HFFc6 (cell line): Measurements from ENCODE around the gene RBMS1. TPM values are rescaled to one million over a fixed set of nuclear protein-coding genes. Genes with fewer than 3 reads are reported as not detected.

Experiments
- DNase-seq: peaks from one replicate; pipeline ENCODE4 v3.0.0-alpha.2; 2018
- H3K27ac Mint-ChIP-seq: 2 replicates; pipeline ENCODE4 v1.8.0; 2020; ENCODE audit warnings: mild to moderate bottlenecking, mixed read lengths
- H3K27me3 Mint-ChIP-seq: 2 replicates; pipeline ENCODE4 v1.8.0; 2021; ENCODE audit warnings: mild to moderate bottlenecking, moderate library complexity, mixed read lengths; ENCODE audit not compliant: insufficient read depth
- H3K36me3 Mint-ChIP-seq: 2 replicates; pipeline ENCODE4 v1.8.0; 2021; ENCODE audit warnings: low read depth, mixed read lengths
- H3K4me1 Mint-ChIP-seq: 2 replicates; pipeline ENCODE4 v1.8.0; 2020; ENCODE audit warnings: low read depth, mixed read lengths
- H3K4me3 Mint-ChIP-seq: 2 replicates; pipeline ENCODE4 v1.8.0; 2020; ENCODE audit warnings: mild to moderate bottlenecking, moderate library complexity, mixed read lengths
- H3K9me3 Mint-ChIP-seq: 2 replicates; pipeline ENCODE4 v1.8.0; 2020; ENCODE audit warnings: mild to moderate bottlenecking, mixed read lengths
- total RNA-seq, 6 experiments: library from RNA; stranded (reverse); fragmentation: NEBNext Ultra II Directional; extraction: Animal tissue kit (Norgen Biotek cat#: 25700); gene quantifications; 2 replicates in 1 of 6; 3 replicates in 5 of 6; pipeline ENCODE4 v1.2.3, GENCODE V29; 2021
- TF ChIP-seq, protein P1 (sequence below): fragments of 200-600 bp; sonication (generic); IDR thresholded peaks from 2 replicates; pipeline ENCODE4 v1.5.0; 2021; ENCODE audit warnings: antibody characterized with exemption, mild to moderate bottlenecking

RBMS1 gene
- total RNA-seq, 6 experiments from 2014 or later: 88.7 to 111 (median 96.1) TPM

DNA sequence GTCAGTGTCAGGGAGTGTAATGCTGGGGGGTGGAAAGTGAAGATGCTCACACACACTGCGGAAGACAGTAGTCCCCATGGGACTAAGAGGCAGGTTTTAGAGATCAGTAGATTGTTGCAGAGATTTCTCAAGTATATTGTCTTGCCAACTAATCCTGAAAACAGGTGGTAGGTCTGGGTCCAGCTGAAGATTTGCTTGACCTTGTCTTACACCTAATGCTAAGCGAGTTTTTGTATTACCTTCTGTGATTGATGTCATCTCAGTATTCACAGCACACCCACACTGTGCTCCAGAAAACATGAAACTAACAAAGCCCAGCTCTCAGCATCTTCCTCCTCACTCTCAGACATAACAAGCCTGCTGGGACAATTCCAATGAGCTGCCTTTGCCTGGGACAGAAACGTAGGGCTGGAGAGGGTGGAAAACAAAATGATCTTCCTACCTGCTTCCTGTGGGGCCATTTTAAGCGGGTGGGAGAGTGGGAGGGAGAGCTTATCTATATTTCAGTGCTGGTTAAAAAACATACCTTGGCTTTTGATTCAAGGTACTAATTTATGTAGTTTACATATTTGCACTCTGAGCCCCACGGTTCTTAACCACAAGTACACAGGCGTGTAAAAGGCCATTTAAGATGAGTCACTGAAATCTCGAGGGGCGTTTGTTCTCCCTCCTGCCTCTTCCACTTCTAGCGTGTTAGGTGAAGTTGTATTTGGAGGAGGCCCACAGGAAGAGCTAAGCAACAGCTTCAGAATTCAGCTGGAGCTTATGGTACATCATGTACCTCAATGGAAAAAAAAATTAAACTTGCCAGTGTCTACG lies 23.1 kb upstream of the RBMS1 start:
- Mint-ChIP-seq H3K4me3 (no peak overlapping the region), H3K36me3 (no peaks in the 10 kb centered on the region), H3K27ac (peak overlapping the region; percentile 5; the same call in 1 of the 2 replicates), H3K27me3 (no peaks in the 10 kb centered on the region; the same call in 1 of the 2 replicates), H3K9me3 (no peaks in the 10 kb centered on the region), H3K4me1 (peaks cover 26% of the 10 kb centered on the region)
- peak; percentile 26 for DNase-seq
- TF ChIP-seq, protein P1, sequence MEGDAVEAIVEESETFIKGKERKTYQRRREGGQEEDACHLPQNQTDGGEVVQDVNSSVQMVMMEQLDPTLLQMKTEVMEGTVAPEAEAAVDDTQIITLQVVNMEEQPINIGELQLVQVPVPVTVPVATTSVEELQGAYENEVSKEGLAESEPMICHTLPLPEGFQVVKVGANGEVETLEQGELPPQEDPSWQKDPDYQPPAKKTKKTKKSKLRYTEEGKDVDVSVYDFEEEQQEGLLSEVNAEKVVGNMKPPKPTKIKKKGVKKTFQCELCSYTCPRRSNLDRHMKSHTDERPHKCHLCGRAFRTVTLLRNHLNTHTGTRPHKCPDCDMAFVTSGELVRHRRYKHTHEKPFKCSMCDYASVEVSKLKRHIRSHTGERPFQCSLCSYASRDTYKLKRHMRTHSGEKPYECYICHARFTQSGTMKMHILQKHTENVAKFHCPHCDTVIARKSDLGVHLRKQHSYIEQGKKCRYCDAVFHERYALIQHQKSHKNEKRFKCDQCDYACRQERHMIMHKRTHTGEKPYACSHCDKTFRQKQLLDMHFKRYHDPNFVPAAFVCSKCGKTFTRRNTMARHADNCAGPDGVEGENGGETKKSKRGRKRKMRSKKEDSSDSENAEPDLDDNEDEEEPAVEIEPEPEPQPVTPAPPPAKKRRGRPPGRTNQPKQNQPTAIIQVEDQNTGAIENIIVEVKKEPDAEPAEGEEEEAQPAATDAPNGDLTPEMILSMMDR: no peak

DNA sequence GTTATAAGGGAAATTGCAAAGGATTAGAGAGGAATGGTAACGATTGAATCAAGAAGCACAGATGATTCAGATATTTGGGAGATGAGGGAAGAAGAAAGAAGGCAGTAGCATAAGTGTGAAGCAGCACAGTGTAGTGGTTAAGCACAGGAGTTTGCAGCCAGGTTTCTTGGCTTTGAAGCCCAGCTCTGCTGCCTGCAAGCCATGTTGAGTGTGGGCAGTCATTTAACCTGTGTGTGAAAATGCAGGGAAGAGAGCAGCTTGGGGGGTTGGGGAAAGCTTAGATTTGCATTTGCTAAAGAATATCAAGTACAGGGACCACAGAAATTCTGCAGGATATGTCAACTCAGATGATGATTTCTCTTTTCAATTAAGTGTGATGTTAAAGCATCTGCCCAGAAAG lies 21.5 kb upstream of the RBMS1 start:
- peaks cover 37% of the 10 kb centered on the region for H3K4me1 Mint-ChIP-seq
- H3K9me3 Mint-ChIP-seq: no peaks in the 10 kb centered on the region
- H3K36me3 Mint-ChIP-seq: no peaks in the 10 kb centered on the region
- no peak overlapping the region for H3K4me3 Mint-ChIP-seq
- TF ChIP-seq, protein P1: no peak
- no peaks in the 10 kb centered on the region; the same call in 1 of the 2 replicates for H3K27me3 Mint-ChIP-seq
- H3K27ac Mint-ChIP-seq: no peak overlapping the region
- DNase-seq: no peak

DNA sequence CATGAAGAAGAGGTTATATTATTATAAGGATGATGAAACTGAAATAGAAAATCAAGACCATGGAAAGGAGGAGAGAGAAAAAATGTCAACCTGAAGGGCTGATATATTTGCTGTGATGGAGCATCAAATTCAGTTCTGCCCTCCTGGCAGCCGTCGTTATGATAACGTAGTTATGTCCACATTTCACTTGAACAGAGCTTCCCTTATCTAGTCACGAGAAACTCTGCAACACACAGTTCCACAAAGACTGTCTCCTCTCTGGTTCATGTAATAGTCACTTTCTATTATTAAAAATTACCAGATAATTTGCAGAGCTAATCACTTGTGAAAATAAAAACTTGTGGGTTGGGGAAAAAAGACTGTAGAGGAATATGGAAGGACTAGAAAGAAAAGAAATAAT lies 19.5 kb upstream of the RBMS1 start:
- no peak for DNase-seq
- no peaks in the 10 kb centered on the region for H3K36me3 Mint-ChIP-seq
- peaks cover 44% of the 10 kb centered on the region for H3K4me1 Mint-ChIP-seq
- no peak overlapping the region for H3K27ac Mint-ChIP-seq
- TF ChIP-seq, protein P1: no peak
- no peaks in the 10 kb centered on the region for H3K9me3 Mint-ChIP-seq
- no peaks in the 10 kb centered on the region; the same call in 1 of the 2 replicates for H3K27me3 Mint-ChIP-seq
- H3K4me3 Mint-ChIP-seq: no peak overlapping the region

DNA sequence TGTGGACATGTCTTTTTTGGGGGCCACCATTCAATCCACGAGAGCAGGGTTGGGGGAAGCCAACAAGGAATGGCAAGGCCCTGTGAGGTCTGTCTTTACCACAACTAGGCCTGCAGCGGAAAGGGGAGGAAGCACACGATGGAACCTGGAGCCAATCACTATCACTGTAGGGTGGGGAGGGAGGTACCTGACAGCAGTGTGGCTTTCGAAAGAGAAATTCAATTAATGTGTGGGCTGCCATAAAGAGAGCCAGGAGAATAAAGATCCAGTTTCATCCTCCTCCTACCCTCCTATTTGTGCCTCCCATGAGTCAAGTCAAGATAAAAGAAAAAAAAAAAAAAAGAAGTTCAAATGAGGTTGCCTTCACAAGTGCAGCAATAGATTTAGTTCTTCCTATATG lies 18.9 kb upstream of the RBMS1 start:
- no peak for DNase-seq
- TF ChIP-seq, protein P1: no peak
- H3K4me3 Mint-ChIP-seq: no peak overlapping the region
- no peaks in the 10 kb centered on the region for H3K36me3 Mint-ChIP-seq
- no peaks in the 10 kb centered on the region for H3K9me3 Mint-ChIP-seq
- no peak overlapping the region for H3K27ac Mint-ChIP-seq
- peaks cover 43% of the 10 kb centered on the region for H3K4me1 Mint-ChIP-seq
- H3K27me3 Mint-ChIP-seq: no peaks in the 10 kb centered on the region; the same call in 1 of the 2 replicates

DNA sequence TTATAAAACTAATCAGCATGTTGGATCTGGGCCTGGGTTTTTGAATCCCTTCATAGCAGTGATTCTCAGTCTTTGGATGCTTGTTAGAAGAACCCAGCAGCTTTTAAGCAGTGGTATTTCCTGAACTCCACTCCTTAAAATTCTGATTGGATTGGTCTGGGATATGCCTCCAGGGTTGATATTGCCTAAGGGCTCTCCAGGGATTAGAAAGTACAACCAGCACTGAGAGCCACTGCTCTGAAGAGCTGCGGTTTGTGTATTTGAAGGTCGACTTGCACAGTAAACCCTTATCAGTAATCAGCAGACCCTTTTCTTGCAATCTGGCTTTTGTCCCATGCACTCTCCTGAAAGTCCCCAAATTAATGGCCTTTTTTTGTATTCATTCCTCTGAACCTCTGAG lies 17.0 kb upstream of the RBMS1 start:
- Mint-ChIP-seq H3K4me3 (no peak overlapping the region), H3K4me1 (peaks cover 37% of the 10 kb centered on the region), H3K9me3 (no peaks in the 10 kb centered on the region), H3K36me3 (no peaks in the 10 kb centered on the region), H3K27me3 (no peaks in the 10 kb centered on the region; the same call in 1 of the 2 replicates), H3K27ac (peak overlapping the region; percentile 4; the same call in 1 of the 2 replicates)
- DNase-seq: peak; percentile 61
- TF ChIP-seq, protein P1: no peak
